ENCODE data around the gene STK38.

GRCh38 chr6:36516988-36517387 lies 30.3 kb downstream of the STK38 start:
- TF ChIP-seq CTCF (IDR thresholded peaks at IDR 0.05; ENCODE audit: low read depth, low read length) (no peak), EZH2phosphoT487 (IDR thresholded peaks at IDR 0.05; ENCODE audit: low read depth) (no peak)

All from OCI-LY3 (cell line).